Activated CD8-positive, alpha-beta T cell treated with anti-CD3 and anti-CD28 coated beads for 36 hours (primary cell): ENCODE results near the gene DLG1. TPM values are rescaled to one million over a fixed set of nuclear protein-coding genes. Genes with fewer than 3 reads are reported as not detected.

Experiments used
- ATAC-seq: fragments of 200-7000 bp; cut with Tn5 transposase; one replicate; pipeline ENCODE4 v1.10.0; 2021; ENCODE audit warnings: mild to moderate bottlenecking, moderate library complexity
- CTCF ChIA-PET: fragments of 350-600 bp; sonication (Branson Sonifier 250); formaldehyde crosslinking; loops from one replicate; lab custom pipeline; 2021; ENCODE audit warnings: antibody characterized with exemption; lab: Charles Lee
- POLR2A ChIA-PET: fragments of 350-600 bp; sonication (Branson Sonifier 250); formaldehyde crosslinking; loops from one replicate; lab custom pipeline; 2021; ENCODE audit warnings: antibody characterized with exemption; lab: Charles Lee
- DNase-seq: peaks from one replicate; pipeline ENCODE4 v3.0.0-alpha.2; 2020
- H3K27ac Mint-ChIP-seq: one replicate; pipeline ENCODE4 v1.8.0; 2021; ENCODE audit warnings: mild to moderate bottlenecking, mixed read lengths
- H3K27me3 Mint-ChIP-seq: one replicate; pipeline ENCODE4 v1.8.0; 2021; ENCODE audit warnings: mixed read lengths
- H3K36me3 Mint-ChIP-seq: one replicate; pipeline ENCODE4 v1.8.0; 2021; ENCODE audit warnings: low read depth, mixed read lengths
- H3K4me1 Mint-ChIP-seq: one replicate; pipeline ENCODE4 v1.8.0; 2021; ENCODE audit warnings: low read depth, mixed read lengths
- H3K4me3 Mint-ChIP-seq: one replicate; pipeline ENCODE4 v1.8.0; 2021; ENCODE audit warnings: mild to moderate bottlenecking, moderate library complexity, mixed read lengths
- H3K9me3 Mint-ChIP-seq: one replicate; pipeline ENCODE4 v1.8.0; 2021; ENCODE audit warnings: mixed read lengths
- intact Hi-C: fragments of 100-400 bp; cut with micrococcal nuclease; formaldehyde crosslinking; loops from one replicate; pipeline ENCODE4 v1.10.0; 2022
- total RNA-seq, 2 experiments: library from RNA; stranded (reverse); gene quantifications; one replicate each; pipeline ENCODE4 v1.2.3, GENCODE V29; 2021
- TF ChIP-seq, protein P1 (sequence below): fragments of 200-600 bp; IDR thresholded peaks from one replicate; pipeline ENCODE4 v1.8.0; 2022; ENCODE audit warnings: antibody characterized with exemption, mild to moderate bottlenecking

Gene DLG1
- total RNA-seq, 2 experiments from 2014 or later = 57.6 to 62.2 TPM

DNA sequence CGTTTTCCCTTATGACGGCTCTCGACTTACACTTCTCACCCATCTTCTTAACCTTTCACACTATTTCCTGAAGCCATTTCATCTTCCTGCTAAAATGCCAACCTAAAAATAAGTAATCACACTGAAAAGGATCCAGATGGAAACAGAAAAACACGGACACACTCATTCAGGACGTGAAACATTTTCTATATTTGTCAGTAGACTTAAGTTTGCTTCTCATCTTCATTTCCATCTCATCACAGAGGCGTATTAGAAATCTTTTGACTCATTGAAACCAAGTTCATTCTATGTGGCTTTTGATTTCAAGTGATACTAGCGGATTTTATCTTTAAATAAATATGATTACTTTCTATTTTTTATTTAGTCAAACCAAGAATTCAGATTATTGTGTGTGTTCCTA lies 27.4 kb upstream of the DLG1 start:
- Mint-ChIP-seq H3K4me3 (no peak overlapping the region), H3K27ac (no peak overlapping the region), H3K4me1 (peaks cover 2% of the 10 kb centered on the region), H3K9me3 (no peaks in the 10 kb centered on the region), H3K36me3 (no peaks in the 10 kb centered on the region), H3K27me3 (peaks cover 10% of the 10 kb centered on the region)
- DNase-seq (no peak), ATAC-seq (no peak)
- ChIA-PET POLR2A (no interaction called here), CTCF (no interaction called here)
- TF ChIP-seq, protein P1, sequence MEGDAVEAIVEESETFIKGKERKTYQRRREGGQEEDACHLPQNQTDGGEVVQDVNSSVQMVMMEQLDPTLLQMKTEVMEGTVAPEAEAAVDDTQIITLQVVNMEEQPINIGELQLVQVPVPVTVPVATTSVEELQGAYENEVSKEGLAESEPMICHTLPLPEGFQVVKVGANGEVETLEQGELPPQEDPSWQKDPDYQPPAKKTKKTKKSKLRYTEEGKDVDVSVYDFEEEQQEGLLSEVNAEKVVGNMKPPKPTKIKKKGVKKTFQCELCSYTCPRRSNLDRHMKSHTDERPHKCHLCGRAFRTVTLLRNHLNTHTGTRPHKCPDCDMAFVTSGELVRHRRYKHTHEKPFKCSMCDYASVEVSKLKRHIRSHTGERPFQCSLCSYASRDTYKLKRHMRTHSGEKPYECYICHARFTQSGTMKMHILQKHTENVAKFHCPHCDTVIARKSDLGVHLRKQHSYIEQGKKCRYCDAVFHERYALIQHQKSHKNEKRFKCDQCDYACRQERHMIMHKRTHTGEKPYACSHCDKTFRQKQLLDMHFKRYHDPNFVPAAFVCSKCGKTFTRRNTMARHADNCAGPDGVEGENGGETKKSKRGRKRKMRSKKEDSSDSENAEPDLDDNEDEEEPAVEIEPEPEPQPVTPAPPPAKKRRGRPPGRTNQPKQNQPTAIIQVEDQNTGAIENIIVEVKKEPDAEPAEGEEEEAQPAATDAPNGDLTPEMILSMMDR = no peak
- intact Hi-C loops = no loop called here

DNA sequence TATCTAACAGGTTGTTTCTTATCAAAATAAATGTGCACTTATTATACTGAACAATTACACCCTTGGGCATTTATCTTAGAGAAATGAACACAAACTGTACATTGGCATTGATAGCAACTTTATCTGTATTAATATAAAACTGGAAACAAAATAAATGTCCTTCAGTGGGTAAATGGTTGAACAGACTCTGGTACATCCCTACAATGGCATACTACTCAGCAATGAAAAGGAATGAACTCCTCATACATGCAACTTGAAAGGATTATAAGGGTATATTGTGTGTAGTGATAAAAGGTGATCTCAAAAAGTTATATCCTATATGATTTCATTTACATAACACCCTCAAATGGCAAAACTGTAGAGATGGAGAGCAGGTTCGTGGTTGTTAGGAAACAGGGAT lies 23.7 kb upstream of the DLG1 start:
- Mint-ChIP-seq H3K27ac (no peak overlapping the region), H3K36me3 (no peaks in the 10 kb centered on the region), H3K9me3 (no peaks in the 10 kb centered on the region), H3K4me3 (no peak overlapping the region), H3K4me1 (peaks cover 6% of the 10 kb centered on the region), H3K27me3 (peaks cover 18% of the 10 kb centered on the region)
- POLR2A ChIA-PET = no interaction called here
- intact Hi-C loops = no loop called here
- DNase-seq (no peak), ATAC-seq (no peak)
- TF ChIP-seq, protein P1 = no peak
- CTCF ChIA-PET = no interaction called here

DNA sequence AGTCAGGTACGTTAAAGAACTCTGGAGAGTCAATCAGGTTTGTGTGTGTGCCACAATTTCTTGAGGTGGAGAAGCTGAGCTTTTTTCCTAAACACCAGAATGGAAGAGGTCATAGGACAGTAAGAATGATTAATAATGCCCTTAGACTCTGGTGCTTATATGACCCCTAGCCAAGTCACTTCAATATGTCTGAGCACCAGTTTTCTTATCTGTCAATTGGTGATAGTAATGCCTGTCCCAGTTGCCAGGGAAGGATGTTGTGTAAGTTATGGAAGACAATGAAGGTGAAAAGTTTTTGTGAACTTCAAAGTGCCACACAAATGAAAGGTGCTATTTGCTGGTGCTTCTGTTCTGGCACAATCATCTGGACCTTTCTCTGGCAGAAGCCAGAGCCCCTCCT lies 22.2 kb upstream of the DLG1 start:
- peaks cover 5% of the 10 kb centered on the region for H3K4me1 Mint-ChIP-seq
- TF ChIP-seq, protein P1 = no peak
- intact Hi-C loops = no loop called here
- peaks cover 24% of the 10 kb centered on the region for H3K27me3 Mint-ChIP-seq
- no peaks in the 10 kb centered on the region for H3K9me3 Mint-ChIP-seq
- ChIA-PET CTCF (interaction anchor here (0.8 kb wide), 1 partner anchor 10 kb away, joined by 5 read pairs; no protein-coding TSS in a partner anchor), POLR2A (no interaction called here)
- no peak overlapping the region for H3K27ac Mint-ChIP-seq
- no peaks in the 10 kb centered on the region for H3K36me3 Mint-ChIP-seq
- DNase-seq = no peak
- no peak for ATAC-seq
- no peak overlapping the region for H3K4me3 Mint-ChIP-seq

DNA sequence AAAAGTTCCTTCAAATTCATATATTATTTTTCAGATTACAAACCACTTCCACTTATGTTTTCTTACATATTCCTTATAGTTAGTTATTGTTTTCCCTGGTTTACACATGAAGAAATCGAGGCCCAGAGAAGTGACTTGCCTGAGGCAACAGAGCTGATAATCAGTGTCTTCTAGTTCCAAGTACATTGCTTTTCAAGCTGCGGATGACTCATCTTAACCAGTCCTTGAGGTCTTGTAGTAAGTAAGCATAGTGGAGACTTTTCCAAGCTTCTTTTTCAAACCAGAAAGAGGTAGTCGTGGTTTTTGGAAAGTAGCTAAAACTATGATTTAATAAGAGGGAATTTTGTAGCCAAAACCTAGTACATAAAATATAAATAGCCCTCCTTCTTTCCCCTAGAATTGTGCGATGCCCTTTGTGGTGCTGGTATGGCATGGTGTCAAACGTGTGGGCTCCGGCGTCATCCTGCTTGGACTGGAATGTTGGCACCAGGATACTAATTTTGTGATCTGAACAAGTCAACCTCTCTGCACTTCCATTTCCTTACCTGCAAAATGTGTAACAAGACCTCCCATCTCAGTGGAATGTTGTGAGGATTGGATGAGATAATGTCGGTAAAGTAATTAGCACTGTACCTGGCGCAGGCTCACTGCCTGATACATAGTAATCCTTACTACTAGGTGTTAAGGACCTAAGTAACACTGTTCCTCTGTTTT lies 19.0 kb upstream of the DLG1 start:
- CTCF ChIA-PET = no interaction called here
- peak; percentile 53 for ATAC-seq
- Mint-ChIP-seq H3K4me1 (peaks cover 5% of the 10 kb centered on the region), H3K36me3 (peaks cover 2% of the 10 kb centered on the region), H3K9me3 (peaks cover 2% of the 10 kb centered on the region), H3K27ac (no peak overlapping the region), H3K27me3 (peaks cover 27% of the 10 kb centered on the region), H3K4me3 (no peak overlapping the region)
- intact Hi-C loops = no loop called here
- POLR2A ChIA-PET = no interaction called here
- no peak for DNase-seq
- TF ChIP-seq, protein P1 = no peak

DNA sequence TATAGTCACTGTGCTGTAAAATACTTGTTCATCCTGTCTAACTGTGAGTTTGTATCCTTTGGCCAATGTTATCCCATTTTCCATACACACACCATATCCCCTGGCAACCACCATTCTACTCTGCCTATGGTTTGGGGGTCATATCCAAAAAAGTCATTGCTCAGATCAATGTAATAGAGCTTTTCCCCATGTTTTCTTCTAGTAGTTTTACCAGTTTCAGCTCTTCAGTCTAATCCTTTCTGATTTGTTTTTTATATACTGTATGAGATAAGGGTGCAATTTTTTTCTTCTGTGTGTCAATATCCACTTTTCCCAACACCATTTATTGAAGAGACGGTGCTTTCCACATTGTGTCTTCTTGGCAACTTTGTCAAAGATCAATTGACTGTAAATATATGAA lies 14.0 kb upstream of the DLG1 start:
- TF ChIP-seq, protein P1 = no peak
- Mint-ChIP-seq H3K27ac (peak overlapping the region; percentile 26), H3K4me3 (no peak overlapping the region), H3K9me3 (peaks cover 4% of the 10 kb centered on the region), H3K4me1 (peaks cover 33% of the 10 kb centered on the region), H3K36me3 (peaks cover 3% of the 10 kb centered on the region), H3K27me3 (peaks cover 17% of the 10 kb centered on the region)
- no peak for ATAC-seq
- no peak for DNase-seq
- ChIA-PET POLR2A (no interaction called here), CTCF (no interaction called here)
- intact Hi-C loops = no loop called here
